AML-193 (cell line): ENCODE measurements around the gene CST6.

Source experiments
- DNase-seq, 2 experiments: peaks; one replicate each; lab custom pipeline; 2025; lab: John Stamatoyannopoulos, UW

CST6 gene

GRCh38 chr11:66047541-66048365 lies 35.9 kb downstream of the CST6 start:
- DNase-seq, result no peak

GRCh38 chr11:66048547-66049323 lies 36.9 kb downstream of the CST6 start, which contains the start of gene GAL3ST3:
Gene GAL3ST3, minus strand, starts transcription at chr11:66049161. Its CDS starts 3,746 bp downstream, at chr11:66045415.
- DNase-seq, result no peak

- DNase-seq, result no peak
Observed at GRCh38 chr11:66050581-66051231, 38.9 kb downstream of the CST6 start.

- DNase-seq, result no peak
Observed at GRCh38 chr11:66051371-66051765, 39.6 kb downstream of the CST6 start.

- DNase-seq, result peak; percentile 93 to 96
Observed at GRCh38 chr11:66051766-66052663, 40.2 kb downstream of the CST6 start, which contains the start of gene SF3B2. Gene SF3B2, plus strand, starts transcription at chr11:66052364. Its CDS starts 21 bp downstream, at chr11:66052385.

- DNase-seq, result no peak
Observed at GRCh38 chr11:66052664-66052982, 40.8 kb downstream of the CST6 start.

- no peak for DNase-seq
Observed at GRCh38 chr11:66055021-66055420, 43.2 kb downstream of the CST6 start.

GRCh38 chr11:66056501-66056900 lies 44.7 kb downstream of the CST6 start:
- no peak for DNase-seq

GRCh38 chr11:66059966-66060680 lies 48.3 kb downstream of the CST6 start:
- DNase-seq, result no peak

- DNase-seq, result no peak
Observed at GRCh38 chr11:66061268-66061667, 49.5 kb downstream of the CST6 start.

- DNase-seq, result no peak
Observed at GRCh38 chr11:66062408-66062807, 50.6 kb downstream of the CST6 start.
